SK-N-MC (cell line): ENCODE data around the gene DHX29.

ENCODE experiments used
- EZH2 ChIP-seq: fragments of 200-600 bp; sonication (generic); IDR thresholded peaks from one replicate; pipeline ENCODE4 v1.6.1; 2017; ENCODE audit warnings: antibody characterized with exemption
- FOXP2 ChIP-seq: optimal IDR thresholded peaks from 2 replicates; pipeline ENCODE3; 2011; ENCODE audit warnings: mild to moderate bottlenecking, moderate library complexity; ENCODE audit not compliant: insufficient read depth; ENCODE audit errors: extremely low read length, control extremely low read depth

GRCh38 chr5:55333811-55334210 lies 26.3 kb upstream of the DHX29 start:
- no peak for TF ChIP-seq EZH2
- TF ChIP-seq FOXP2 = no peak
